ENCODE measurements around the gene GOLGA8Q. TPM values are rescaled to one million over a fixed set of nuclear protein-coding genes. Genes with fewer than 3 reads are reported as not detected.

Gene GOLGA8Q
- total RNA-seq, 2 experiments from 2014 or later, result 6.2 to 7.7 TPM

Other genes with a start within 250 kb of the GOLGA8Q start
- gene CHRFAM7A, start 158.5 kb upstream of the GOLGA8Q start, total RNA-seq, result 1 to 10 TPM in 1 of 2 experiments, under 1 TPM in 1; 0.73 to 2.1 TPM
- 10 to 100 TPM; 13.0 to 15.9 TPM for gene GOLGA8R, start 137.8 kb upstream of the GOLGA8Q start, total RNA-seq
- under 1 TPM in 1 of 2 experiments, not detected in 1; 0.26 TPM for gene GOLGA8H, start 52.0 kb downstream of the GOLGA8Q start, total RNA-seq

Measured in activated CD8-positive, alpha-beta memory T cell treated with anti-CD3 and anti-CD28 coated beads, Interleukin-2, amount 10 ng/mL, durations not matched to agents 7 days and 5 days (primary cell).